OCI-LY1 (cell line): Measurements from ENCODE around the gene PACSIN1.

Source experiments
- H2AFZ ChIP-seq: fragments of 200-600 bp; sonication (generic), shearing (Covaris generic); 2 replicates; pipeline ENCODE4 v1.6.0; 2014; ENCODE audit warnings: antibody characterized with exemption, mild to moderate bottlenecking, low read length
- H3F3A ChIP-seq: fragments of 200-600 bp; sonication (generic), shearing (Covaris generic); 2 replicates; pipeline ENCODE4 v1.6.0; 2014; ENCODE audit warnings: mild to moderate bottlenecking, antibody characterized with exemption, low read length, moderate library complexity; ENCODE audit not compliant: insufficient read depth
- H3K27ac ChIP-seq: fragments of 200-600 bp; sonication (generic); 2 replicates; pipeline ENCODE4 v1.5.1; 2014; ENCODE audit warnings: low read length, mixed run types, mild to moderate bottlenecking, low read depth; ENCODE audit not compliant: poor library complexity, severe bottlenecking
- H3K27me3 ChIP-seq: fragments of 200-600 bp; sonication (generic); 2 replicates; pipeline ENCODE4 v1.6.0; 2014; ENCODE audit warnings: antibody characterized with exemption, mild to moderate bottlenecking, low read length, moderate library complexity; ENCODE audit not compliant: insufficient read depth
- H3K36me3 ChIP-seq: fragments of 200-600 bp; sonication (generic); 2 replicates; pipeline ENCODE4 v1.6.1; 2014; ENCODE audit warnings: mild to moderate bottlenecking, antibody characterized with exemption, low read length, moderate library complexity, mixed read lengths; ENCODE audit not compliant: insufficient read depth
- H3K4me1 ChIP-seq: fragments of 200-600 bp; sonication (generic); 2 replicates; pipeline ENCODE4 v1.5.1; 2014; ENCODE audit warnings: mild to moderate bottlenecking, low read length, moderate library complexity; ENCODE audit not compliant: insufficient read depth, severe bottlenecking
- H3K4me2 ChIP-seq: fragments of 200-600 bp; sonication (generic), shearing (Covaris generic); 2 replicates; pipeline ENCODE4 v1.6.1; 2014; ENCODE audit warnings: low read length
- H3K4me3 ChIP-seq: fragments of 200-600 bp; sonication (generic); 2 replicates; pipeline ENCODE4 v1.5.1; 2014; ENCODE audit warnings: low read length, low read depth, mild to moderate bottlenecking, mixed read lengths; ENCODE audit not compliant: poor library complexity, severe bottlenecking
- H3K79me2 ChIP-seq: fragments of 200-600 bp; shearing (Covaris generic); 2 replicates; pipeline ENCODE4 v1.6.1; 2016; ENCODE audit warnings: mixed run types, low read length, mixed read lengths; ENCODE audit not compliant: insufficient read depth
- H3K9ac ChIP-seq: fragments of 200-600 bp; sonication (generic), shearing (Covaris generic); 2 replicates; pipeline ENCODE4 v1.6.1; 2014; ENCODE audit warnings: mild to moderate bottlenecking, low read length, mixed read lengths
- H3K9me2 ChIP-seq: fragments of 200-600 bp; sonication (generic), shearing (Covaris generic); 2 replicates; pipeline ENCODE4 v1.6.1; 2014; ENCODE audit warnings: low read depth, mild to moderate bottlenecking, low read length, mixed read lengths
- H3K9me3 ChIP-seq: fragments of 200-600 bp; shearing (Covaris generic); 2 replicates; pipeline ENCODE4 v1.6.1; 2014; ENCODE audit warnings: low read length, mixed read lengths
- H4K20me1 ChIP-seq: fragments of 200-600 bp; sonication (generic), shearing (Covaris generic); 2 replicates; pipeline ENCODE4 v1.6.0; 2016; ENCODE audit warnings: mild to moderate bottlenecking, low read length; ENCODE audit not compliant: insufficient read depth
- CTCF ChIP-seq: fragments of 200-600 bp; sonication (generic), shearing (Covaris generic); IDR thresholded peaks from 2 replicates; pipeline ENCODE4 v1.5.1; 2017; ENCODE audit warnings: mild to moderate bottlenecking, antibody characterized with exemption, low read length, moderate library complexity, mixed read lengths
- EZH2 ChIP-seq: fragments of 200-600 bp; sonication (generic), shearing (Covaris generic); IDR thresholded peaks from 2 replicates; pipeline ENCODE4 v1.8.0; 2017; ENCODE audit warnings: borderline replicate concordance, mixed run types, mild to moderate bottlenecking, antibody characterized with exemption, low read length, moderate library complexity, mixed read lengths

PACSIN1 gene

GRCh38 chr6:34524499-34524898 lies 58.6 kb downstream of the PACSIN1 start:
- H3K9ac ChIP-seq: no peak overlapping the region

GRCh38 chr6:34524971-34525370 lies 59.1 kb downstream of the PACSIN1 start:
- TF ChIP-seq EZH2 (no peak), CTCF (no peak)
- no peaks in the 10 kb centered on the region for H3K79me2 ChIP-seq
- no peak overlapping the region for H3K27ac ChIP-seq
- no peaks in the 10 kb centered on the region for H3K36me3 ChIP-seq
- no peaks in the 10 kb centered on the region for H3K27me3 ChIP-seq
- no peaks in the 10 kb centered on the region for H3K9me2 ChIP-seq
- peaks cover 9% of the 10 kb centered on the region for H3K4me1 ChIP-seq
- H3K4me3 ChIP-seq: no peak overlapping the region
- no peak overlapping the region for H2AFZ ChIP-seq
- no peaks in the 10 kb centered on the region for H4K20me1 ChIP-seq
- H3K9ac ChIP-seq: no peak overlapping the region
- no peaks in the 10 kb centered on the region for H3K9me3 ChIP-seq
- H3F3A ChIP-seq: no peaks in the 10 kb centered on the region
- H3K4me2 ChIP-seq: no peak overlapping the region

More at GRCh38 chr6:34524499-34524898, 58.6 kb downstream of the PACSIN1 start:
- Histone ChIP-seq H3K79me2 (no peaks in the 10 kb centered on the region), H3K4me2 (no peak overlapping the region), H3K27me3 (no peaks in the 10 kb centered on the region), H3K9me2 (no peaks in the 10 kb centered on the region), H3K4me3 (no peak overlapping the region), H3K9me3 (no peaks in the 10 kb centered on the region), H2AFZ (no peak overlapping the region), H3K27ac (no peak overlapping the region), H3K36me3 (no peaks in the 10 kb centered on the region), H4K20me1 (no peaks in the 10 kb centered on the region), H3K4me1 (peaks cover 9% of the 10 kb centered on the region), H3F3A (no peaks in the 10 kb centered on the region)
- TF ChIP-seq CTCF (no peak), EZH2 (no peak)

- Histone ChIP-seq H3K4me3 (no peak overlapping the region), H4K20me1 (no peaks in the 10 kb centered on the region), H3K9me2 (no peaks in the 10 kb centered on the region), H3F3A (no peaks in the 10 kb centered on the region), H3K27me3 (no peaks in the 10 kb centered on the region), H3K4me1 (peaks cover 9% of the 10 kb centered on the region), H3K9ac (no peak overlapping the region), H3K27ac (no peak overlapping the region), H3K9me3 (no peaks in the 10 kb centered on the region), H2AFZ (no peak overlapping the region), H3K4me2 (no peak overlapping the region), H3K79me2 (no peaks in the 10 kb centered on the region), H3K36me3 (no peaks in the 10 kb centered on the region)
- TF ChIP-seq CTCF (no peak), EZH2 (no peak)
Measured at GRCh38 chr6:34525431-34526175, 59.7 kb downstream of the PACSIN1 start.
